ENCODE measurements around the gene EIF2AK3.

Gene EIF2AK3

DNA sequence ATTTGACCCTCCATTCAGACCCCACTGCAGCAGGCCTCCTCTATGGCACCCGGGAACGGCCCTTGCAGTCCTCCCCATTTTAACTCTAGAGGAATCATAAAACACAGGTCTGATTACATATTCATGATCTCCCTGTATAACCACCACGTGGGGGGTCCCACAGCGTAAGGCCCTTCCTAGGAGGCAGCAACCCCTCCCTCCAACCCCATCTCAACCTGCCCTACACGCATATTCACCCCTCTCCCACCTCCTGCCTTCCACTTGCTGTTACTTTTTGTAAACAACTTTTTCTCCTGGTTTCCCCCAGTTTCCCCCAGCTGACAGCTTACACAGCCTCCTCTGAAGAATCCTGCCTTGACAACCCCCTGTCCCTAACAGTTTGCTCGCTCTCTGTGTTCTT, 89.6 kb downstream of the EIF2AK3 start:
- no peak for DNase-seq (ENCODE audit: low read depth)
- H3K4me3 ChIP-seq (ENCODE audit: low read length), result no peak overlapping the region
- TF ChIP-seq, protein P1, sequence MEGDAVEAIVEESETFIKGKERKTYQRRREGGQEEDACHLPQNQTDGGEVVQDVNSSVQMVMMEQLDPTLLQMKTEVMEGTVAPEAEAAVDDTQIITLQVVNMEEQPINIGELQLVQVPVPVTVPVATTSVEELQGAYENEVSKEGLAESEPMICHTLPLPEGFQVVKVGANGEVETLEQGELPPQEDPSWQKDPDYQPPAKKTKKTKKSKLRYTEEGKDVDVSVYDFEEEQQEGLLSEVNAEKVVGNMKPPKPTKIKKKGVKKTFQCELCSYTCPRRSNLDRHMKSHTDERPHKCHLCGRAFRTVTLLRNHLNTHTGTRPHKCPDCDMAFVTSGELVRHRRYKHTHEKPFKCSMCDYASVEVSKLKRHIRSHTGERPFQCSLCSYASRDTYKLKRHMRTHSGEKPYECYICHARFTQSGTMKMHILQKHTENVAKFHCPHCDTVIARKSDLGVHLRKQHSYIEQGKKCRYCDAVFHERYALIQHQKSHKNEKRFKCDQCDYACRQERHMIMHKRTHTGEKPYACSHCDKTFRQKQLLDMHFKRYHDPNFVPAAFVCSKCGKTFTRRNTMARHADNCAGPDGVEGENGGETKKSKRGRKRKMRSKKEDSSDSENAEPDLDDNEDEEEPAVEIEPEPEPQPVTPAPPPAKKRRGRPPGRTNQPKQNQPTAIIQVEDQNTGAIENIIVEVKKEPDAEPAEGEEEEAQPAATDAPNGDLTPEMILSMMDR (conservative IDR thresholded peaks at IDR 0.05; ENCODE audit: low read length), result no peak

DNA sequence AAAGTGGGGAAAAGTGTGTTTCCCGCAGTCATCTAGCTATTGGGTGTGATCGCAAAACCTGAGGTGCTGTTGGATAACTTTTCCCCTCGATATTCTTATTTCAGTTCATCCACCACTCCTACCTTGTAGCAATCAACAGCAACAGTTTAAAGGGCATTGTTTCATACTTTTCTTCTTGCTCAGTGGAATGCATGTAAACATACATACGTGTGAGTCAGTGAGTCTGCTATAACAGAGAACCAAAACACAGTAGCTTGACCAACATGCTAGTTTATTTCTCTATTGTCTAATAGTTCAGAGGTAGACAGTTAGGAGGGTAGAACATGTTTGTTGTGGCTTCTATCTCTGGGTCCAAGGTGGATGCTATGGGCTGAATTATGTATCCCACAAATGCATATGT, 97.2 kb downstream of the EIF2AK3 start:
- TF ChIP-seq, protein P1 (conservative IDR thresholded peaks at IDR 0.05; ENCODE audit: low read length), result no peak
- no peak for DNase-seq (ENCODE audit: low read depth)
- no peak overlapping the region for H3K4me3 ChIP-seq (ENCODE audit: low read length)

DNA sequence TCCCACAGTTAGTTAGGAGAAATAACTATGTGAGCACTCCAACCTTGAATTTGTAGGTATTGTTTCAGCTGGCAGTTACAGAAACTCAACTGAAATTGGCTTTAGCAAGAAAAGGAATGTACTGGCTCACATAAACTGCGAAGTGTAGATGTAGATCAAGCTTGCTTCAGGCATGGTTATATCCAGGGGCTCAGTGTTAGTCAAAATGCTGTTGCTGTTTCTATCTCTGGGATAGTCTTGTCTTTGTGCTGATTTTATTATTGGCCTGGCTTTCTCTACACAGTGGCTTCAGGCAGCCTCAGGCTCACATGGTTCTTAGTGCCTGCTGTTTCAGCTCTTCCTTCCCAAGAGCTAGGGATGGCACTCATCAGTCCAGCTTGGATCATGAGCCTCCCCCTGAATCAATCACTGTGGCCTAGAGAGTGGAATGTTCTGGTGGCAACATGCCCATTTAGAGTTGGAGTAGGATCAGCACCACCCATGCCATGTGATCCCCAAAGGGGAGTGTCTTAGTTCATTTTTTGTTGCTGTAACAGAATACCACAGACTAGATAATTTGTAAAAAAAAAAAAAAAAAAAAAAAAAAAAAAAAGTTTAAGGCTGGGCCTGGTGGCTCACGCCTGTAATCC, 105.7 kb downstream of the EIF2AK3 start:
- TF ChIP-seq, protein P1 (conservative IDR thresholded peaks at IDR 0.05; ENCODE audit: low read length), result no peak
- peak; percentile 12 for DNase-seq (ENCODE audit: low read depth)
- H3K4me3 ChIP-seq (ENCODE audit: low read length), result no peak overlapping the region

DNA sequence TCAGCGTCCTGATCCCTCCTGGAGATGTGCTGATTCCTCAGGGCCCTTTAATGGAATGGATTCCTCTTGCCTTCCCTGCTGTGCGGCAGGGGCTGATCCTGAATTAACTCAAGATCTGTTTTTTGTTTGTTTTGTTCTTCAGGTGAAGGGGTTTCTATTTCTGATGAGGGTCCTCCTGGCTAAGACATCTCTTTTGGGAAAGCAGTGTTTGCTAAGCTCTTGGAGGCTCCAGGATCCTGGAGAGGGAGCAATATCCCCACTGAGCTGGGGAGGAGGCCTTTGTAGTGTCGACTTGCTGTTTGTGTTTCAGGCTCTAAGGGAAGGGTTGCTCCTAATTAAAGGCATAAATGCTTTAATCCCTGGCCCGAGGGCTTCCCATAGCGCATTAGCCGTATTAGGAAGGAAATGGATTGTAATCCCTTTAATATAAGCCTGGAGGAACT, 109.5 kb downstream of the EIF2AK3 start:
- DNase-seq (ENCODE audit: low read depth), result no peak
- H3K4me3 ChIP-seq (ENCODE audit: low read length), result no peak overlapping the region
- TF ChIP-seq, protein P1 (conservative IDR thresholded peaks at IDR 0.05; ENCODE audit: low read length), result no peak
